HepG2 (cell line): ENCODE data around the gene SMYD1. TPM values are rescaled to one million over a fixed set of nuclear protein-coding genes. Genes with fewer than 3 reads are reported as not detected.

Experiments used
- ELF1 ChIP-seq: sonication (generic); formaldehyde crosslinking; IDR thresholded peaks from 2 replicates; pipeline ENCODE4 v1.4.0; 2020; ENCODE audit warnings: missing genetic modification reagents
- ETV5 ChIP-seq: IDR thresholded peaks from 2 replicates; pipeline ENCODE4 v1.6.1; 2018; ENCODE audit warnings: missing biosample characterization, missing genetic modification reagents, inconsistent platforms, borderline replicate concordance
- KLF6 ChIP-seq: IDR thresholded peaks from 2 replicates; pipeline ENCODE4 v1.8.0; 2016; ENCODE audit warnings: missing biosample characterization, missing genetic modification reagents
- MATR3 ChIP-seq: sonication (generic); formaldehyde crosslinking; IDR thresholded peaks from 2 replicates; pipeline ENCODE4 v1.4.0; 2020; ENCODE audit warnings: missing genetic modification reagents
- POLR2AphosphoS5 ChIP-seq: IDR thresholded peaks from 2 replicates; pipeline ENCODE4 v1.6.1; 2012; ENCODE audit warnings: low read depth, low read length
- PRMT3 ChIP-seq: sonication (generic); formaldehyde crosslinking; IDR thresholded peaks from 2 replicates; pipeline ENCODE4 v1.8.1; 2022; ENCODE audit warnings: low read depth, mild to moderate bottlenecking, moderate library complexity, missing genetic modification reagents, borderline replicate concordance
- SIN3A ChIP-seq: IDR thresholded peaks from 2 replicates; pipeline ENCODE4 v1.6.1; 2011; ENCODE audit warnings: low read depth, mild to moderate bottlenecking, control low read depth, low read length, borderline replicate concordance
- THAP11 ChIP-seq: IDR thresholded peaks from 2 replicates; pipeline ENCODE4 v1.6.1; 2016; ENCODE audit warnings: missing biosample characterization, missing genetic modification reagents
- ZFP62 ChIP-seq: sonication (generic); formaldehyde crosslinking; IDR thresholded peaks from 2 replicates; pipeline ENCODE4 v1.4.0; 2020; ENCODE audit warnings: missing genetic modification reagents
- ZNF121 ChIP-seq: sonication (generic); formaldehyde crosslinking; IDR thresholded peaks from 2 replicates; pipeline ENCODE4 v1.5.0; 2020; ENCODE audit warnings: mild to moderate bottlenecking, missing genetic modification reagents
- polyA plus RNA-seq, 8 experiments: library from polyadenylated mRNA; depleted of rRNA in 3 of 8; stranded (reverse) in 7 of 8; unstranded in 1 of 8; fragments of >200 nt; fragmentation: Illumina TruSeq in 4 of 8; extraction: Trizol in 4 of 8; gene quantifications; 2 replicates each; pipeline versions ENCODE4 v1.2.1 to v1.2.3, GENCODE V29; 2011 to 2016; ENCODE audit warnings: low read depth in 4 of 8, missing spikeins in 1 of 8, mixed read lengths in 1 of 8; ENCODE audit not compliant: insufficient read depth in 1 of 8
- total RNA-seq, 5 experiments: library from RNA; depleted of rRNA; stranded (reverse); fragments of >200 nt; fragmentation: Illumina TruSeq; extraction: Trizol; gene quantifications; 2 replicates each; pipeline ENCODE4 v1.2.3, GENCODE V29; 2016; ENCODE audit warnings: low read depth in 1 of 5
- TF ChIP-seq, protein P1 (sequence below): sonication (generic); formaldehyde crosslinking; IDR thresholded peaks from 2 replicates; pipeline ENCODE4 v1.4.0; 2020; ENCODE audit warnings: missing genetic modification reagents
- TF ChIP-seq, protein P2 (sequence below): sonication (generic); formaldehyde crosslinking; IDR thresholded peaks from 2 replicates; pipeline ENCODE4 v1.4.0; 2020; ENCODE audit warnings: missing genetic modification reagents
- TF ChIP-seq, protein P3 (sequence below): sonication (generic); formaldehyde crosslinking; IDR thresholded peaks from 2 replicates; pipeline ENCODE4 v1.5.0; 2020; ENCODE audit warnings: mild to moderate bottlenecking, missing genetic modification reagents, borderline replicate concordance
- TF ChIP-seq, protein P4 (sequence below): sonication (generic); formaldehyde crosslinking; IDR thresholded peaks from 2 replicates; pipeline ENCODE4 v1.5.0; 2020; ENCODE audit warnings: mild to moderate bottlenecking, low read depth, missing genetic modification reagents, borderline replicate concordance
- TF ChIP-seq, protein P5 (sequence below): sonication (generic); formaldehyde crosslinking; IDR thresholded peaks from 2 replicates; pipeline ENCODE4 v1.8.0; 2022; ENCODE audit warnings: mild to moderate bottlenecking, missing genetic modification reagents, moderate library complexity
- TF ChIP-seq, protein P6 (sequence below): sonication (generic); formaldehyde crosslinking; IDR thresholded peaks from 2 replicates; pipeline ENCODE4 v1.5.0; 2020; ENCODE audit warnings: missing genetic modification reagents

The SMYD1 gene
- total and polyA plus RNA-seq, 2 of the 13 experiments (the other 11 are each of a cell fraction or from before 2014, with no cell fraction given): not detected

DNA sequence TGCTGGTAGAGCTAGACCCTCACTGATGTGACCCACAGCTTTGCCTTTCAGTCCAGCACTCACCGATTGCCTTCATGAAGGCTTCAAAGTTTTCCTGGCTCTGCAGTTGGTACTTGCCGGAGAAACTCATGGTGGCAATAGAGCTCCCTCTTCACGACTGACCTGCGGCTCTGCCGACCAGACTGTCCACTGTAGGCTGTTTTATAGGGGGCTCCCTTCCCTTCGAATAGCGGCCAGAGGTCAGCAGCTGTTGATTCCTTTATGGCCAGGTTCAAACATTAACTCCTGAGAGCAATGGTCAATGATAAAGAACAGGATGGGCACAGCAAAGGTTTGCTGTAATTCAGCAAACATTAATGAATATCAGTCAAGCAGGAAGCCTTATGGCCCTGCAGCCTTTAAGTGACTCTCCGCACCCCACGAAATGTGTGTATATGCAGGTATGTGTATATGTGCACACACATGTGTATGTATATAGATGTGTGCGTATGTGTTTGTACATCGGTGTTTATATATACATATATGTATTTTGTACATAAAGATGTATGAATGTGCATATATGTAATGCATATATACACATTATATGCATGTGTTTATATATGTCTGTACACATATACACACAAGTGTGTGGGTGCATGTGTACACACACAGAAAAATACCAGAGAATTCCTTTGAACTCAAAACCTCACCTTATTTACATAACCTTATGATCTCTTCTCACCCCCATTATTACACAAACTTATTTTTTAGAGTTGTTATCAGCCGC lies 60.4 kb downstream of the SMYD1 start, which contains the start of gene FABP1 (continued):
- TF ChIP-seq, protein P1, sequence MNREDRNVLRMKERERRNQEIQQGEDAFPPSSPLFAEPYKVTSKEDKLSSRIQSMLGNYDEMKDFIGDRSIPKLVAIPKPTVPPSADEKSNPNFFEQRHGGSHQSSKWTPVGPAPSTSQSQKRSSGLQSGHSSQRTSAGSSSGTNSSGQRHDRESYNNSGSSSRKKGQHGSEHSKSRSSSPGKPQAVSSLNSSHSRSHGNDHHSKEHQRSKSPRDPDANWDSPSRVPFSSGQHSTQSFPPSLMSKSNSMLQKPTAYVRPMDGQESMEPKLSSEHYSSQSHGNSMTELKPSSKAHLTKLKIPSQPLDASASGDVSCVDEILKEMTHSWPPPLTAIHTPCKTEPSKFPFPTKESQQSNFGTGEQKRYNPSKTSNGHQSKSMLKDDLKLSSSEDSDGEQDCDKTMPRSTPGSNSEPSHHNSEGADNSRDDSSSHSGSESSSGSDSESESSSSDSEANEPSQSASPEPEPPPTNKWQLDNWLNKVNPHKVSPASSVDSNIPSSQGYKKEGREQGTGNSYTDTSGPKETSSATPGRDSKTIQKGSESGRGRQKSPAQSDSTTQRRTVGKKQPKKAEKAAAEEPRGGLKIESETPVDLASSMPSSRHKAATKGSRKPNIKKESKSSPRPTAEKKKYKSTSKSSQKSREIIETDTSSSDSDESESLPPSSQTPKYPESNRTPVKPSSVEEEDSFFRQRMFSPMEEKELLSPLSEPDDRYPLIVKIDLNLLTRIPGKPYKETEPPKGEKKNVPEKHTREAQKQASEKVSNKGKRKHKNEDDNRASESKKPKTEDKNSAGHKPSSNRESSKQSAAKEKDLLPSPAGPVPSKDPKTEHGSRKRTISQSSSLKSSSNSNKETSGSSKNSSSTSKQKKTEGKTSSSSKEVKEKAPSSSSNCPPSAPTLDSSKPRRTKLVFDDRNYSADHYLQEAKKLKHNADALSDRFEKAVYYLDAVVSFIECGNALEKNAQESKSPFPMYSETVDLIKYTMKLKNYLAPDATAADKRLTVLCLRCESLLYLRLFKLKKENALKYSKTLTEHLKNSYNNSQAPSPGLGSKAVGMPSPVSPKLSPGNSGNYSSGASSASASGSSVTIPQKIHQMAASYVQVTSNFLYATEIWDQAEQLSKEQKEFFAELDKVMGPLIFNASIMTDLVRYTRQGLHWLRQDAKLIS: peak; percentile 98
- TF ChIP-seq ETV5 (CRISPR knock-in tag): peak; percentile 78; the same call in 1 of the 2 replicates
- TF ChIP-seq PRMT3 (CRISPR knock-in tag): peak; percentile 22; the same call in 1 of the 2 replicates
- TF ChIP-seq THAP11 (CRISPR knock-in tag): peak; percentile 37
- TF ChIP-seq, protein P2, sequence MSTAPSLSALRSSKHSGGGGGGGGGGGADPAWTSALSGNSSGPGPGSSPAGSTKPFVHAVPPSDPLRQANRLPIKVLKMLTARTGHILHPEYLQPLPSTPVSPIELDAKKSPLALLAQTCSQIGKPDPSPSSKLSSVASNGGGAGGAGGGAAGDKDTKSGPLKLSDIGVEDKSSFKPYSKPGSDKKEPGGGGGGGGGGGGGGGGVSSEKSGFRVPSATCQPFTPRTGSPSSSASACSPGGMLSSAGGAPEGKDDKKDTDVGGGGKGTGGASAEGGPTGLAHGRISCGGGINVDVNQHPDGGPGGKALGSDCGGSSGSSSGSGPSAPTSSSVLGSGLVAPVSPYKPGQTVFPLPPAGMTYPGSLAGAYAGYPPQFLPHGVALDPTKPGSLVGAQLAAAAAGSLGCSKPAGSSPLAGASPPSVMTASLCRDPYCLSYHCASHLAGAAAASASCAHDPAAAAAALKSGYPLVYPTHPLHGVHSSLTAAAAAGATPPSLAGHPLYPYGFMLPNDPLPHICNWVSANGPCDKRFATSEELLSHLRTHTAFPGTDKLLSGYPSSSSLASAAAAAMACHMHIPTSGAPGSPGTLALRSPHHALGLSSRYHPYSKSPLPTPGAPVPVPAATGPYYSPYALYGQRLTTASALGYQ: peak; percentile 71
- TF ChIP-seq, protein P3, sequence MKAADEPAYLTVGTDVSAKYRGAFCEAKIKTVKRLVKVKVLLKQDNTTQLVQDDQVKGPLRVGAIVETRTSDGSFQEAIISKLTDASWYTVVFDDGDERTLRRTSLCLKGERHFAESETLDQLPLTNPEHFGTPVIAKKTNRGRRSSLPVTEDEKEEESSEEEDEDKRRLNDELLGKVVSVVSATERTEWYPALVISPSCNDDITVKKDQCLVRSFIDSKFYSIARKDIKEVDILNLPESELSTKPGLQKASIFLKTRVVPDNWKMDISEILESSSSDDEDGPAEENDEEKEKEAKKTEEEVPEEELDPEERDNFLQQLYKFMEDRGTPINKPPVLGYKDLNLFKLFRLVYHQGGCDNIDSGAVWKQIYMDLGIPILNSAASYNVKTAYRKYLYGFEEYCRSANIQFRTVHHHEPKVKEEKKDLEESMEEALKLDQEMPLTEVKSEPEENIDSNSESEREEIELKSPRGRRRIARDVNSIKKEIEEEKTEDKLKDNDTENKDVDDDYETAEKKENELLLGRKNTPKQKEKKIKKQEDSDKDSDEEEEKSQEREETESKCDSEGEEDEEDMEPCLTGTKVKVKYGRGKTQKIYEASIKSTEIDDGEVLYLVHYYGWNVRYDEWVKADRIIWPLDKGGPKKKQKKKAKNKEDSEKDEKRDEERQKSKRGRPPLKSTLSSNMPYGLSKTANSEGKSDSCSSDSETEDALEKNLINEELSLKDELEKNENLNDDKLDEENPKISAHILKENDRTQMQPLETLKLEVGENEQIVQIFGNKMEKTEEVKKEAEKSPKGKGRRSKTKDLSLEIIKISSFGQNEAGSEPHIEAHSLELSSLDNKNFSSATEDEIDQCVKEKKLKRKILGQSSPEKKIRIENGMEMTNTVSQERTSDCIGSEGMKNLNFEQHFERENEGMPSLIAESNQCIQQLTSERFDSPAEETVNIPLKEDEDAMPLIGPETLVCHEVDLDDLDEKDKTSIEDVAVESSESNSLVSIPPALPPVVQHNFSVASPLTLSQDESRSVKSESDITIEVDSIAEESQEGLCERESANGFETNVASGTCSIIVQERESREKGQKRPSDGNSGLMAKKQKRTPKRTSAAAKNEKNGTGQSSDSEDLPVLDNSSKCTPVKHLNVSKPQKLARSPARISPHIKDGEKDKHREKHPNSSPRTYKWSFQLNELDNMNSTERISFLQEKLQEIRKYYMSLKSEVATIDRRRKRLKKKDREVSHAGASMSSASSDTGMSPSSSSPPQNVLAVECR (CRISPR knock-in tag): peak; percentile 75
- TF ChIP-seq ZFP62 (CRISPR knock-in tag): no peak
- peak; percentile 57; the same call in 1 of the 2 replicates for TF ChIP-seq ZNF121
- no peak for TF ChIP-seq MATR3
- TF ChIP-seq, protein P4, sequence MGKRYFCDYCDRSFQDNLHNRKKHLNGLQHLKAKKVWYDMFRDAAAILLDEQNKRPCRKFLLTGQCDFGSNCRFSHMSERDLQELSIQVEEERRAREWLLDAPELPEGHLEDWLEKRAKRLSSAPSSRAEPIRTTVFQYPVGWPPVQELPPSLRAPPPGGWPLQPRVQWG (CRISPR knock-in tag): no peak
- TF ChIP-seq KLF6: peak; percentile 63; the same call in 1 of the 2 replicates
- TF ChIP-seq SIN3A: peak; percentile 87
- TF ChIP-seq, protein P5, sequence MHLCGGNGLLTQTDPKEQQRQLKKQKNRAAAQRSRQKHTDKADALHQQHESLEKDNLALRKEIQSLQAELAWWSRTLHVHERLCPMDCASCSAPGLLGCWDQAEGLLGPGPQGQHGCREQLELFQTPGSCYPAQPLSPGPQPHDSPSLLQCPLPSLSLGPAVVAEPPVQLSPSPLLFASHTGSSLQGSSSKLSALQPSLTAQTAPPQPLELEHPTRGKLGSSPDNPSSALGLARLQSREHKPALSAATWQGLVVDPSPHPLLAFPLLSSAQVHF: peak; percentile 91
- TF ChIP-seq POLR2AphosphoS5: peak; percentile 99
- peak; percentile 59; the same call in 1 of the 2 replicates for TF ChIP-seq ELF1
- TF ChIP-seq, protein P6, sequence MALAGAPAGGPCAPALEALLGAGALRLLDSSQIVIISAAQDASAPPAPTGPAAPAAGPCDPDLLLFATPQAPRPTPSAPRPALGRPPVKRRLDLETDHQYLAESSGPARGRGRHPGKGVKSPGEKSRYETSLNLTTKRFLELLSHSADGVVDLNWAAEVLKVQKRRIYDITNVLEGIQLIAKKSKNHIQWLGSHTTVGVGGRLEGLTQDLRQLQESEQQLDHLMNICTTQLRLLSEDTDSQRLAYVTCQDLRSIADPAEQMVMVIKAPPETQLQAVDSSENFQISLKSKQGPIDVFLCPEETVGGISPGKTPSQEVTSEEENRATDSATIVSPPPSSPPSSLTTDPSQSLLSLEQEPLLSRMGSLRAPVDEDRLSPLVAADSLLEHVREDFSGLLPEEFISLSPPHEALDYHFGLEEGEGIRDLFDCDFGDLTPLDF (CRISPR knock-in tag): no peak
